Measurements from ENCODE around the gene ARHGEF7.

The ARHGEF7 gene

GRCh38 chr13:111117289-111117688 is 2.2 kb downstream of the ARHGEF7 start:
- H3F3A ChIP-seq (ENCODE audit: low read depth), result no peaks in the 10 kb centered on the region
- no peaks in the 10 kb centered on the region for H3K79me2 ChIP-seq (ENCODE audit: insufficient read depth, low read length)
- H3K9me3 ChIP-seq (ENCODE audit: insufficient read depth, low read depth, low read length), result no peaks in the 10 kb centered on the region
- no peak for TF ChIP-seq EZH2phosphoT487 (IDR thresholded peaks at IDR 0.05; ENCODE audit: borderline replicate concordance)
- no peak for TF ChIP-seq CTCF (conservative IDR thresholded peaks at IDR 0.05; ENCODE audit: low read length)
- no peaks in the 10 kb centered on the region for H3K9me2 ChIP-seq (replicated peaks; ENCODE audit: low read depth, low read length)
- no peak overlapping the region for H2AFZ ChIP-seq (ENCODE audit: low read length)
- no peaks in the 10 kb centered on the region for H4K20me1 ChIP-seq (ENCODE audit: insufficient read depth, low read length, poor library complexity, severe bottlenecking)
- no peak overlapping the region for H3K4me3 ChIP-seq (ENCODE audit: low read length, poor library complexity, severe bottlenecking)
- H3K36me3 ChIP-seq (ENCODE audit: insufficient read depth, low read length), result no peaks in the 10 kb centered on the region
- H3K4me1 ChIP-seq (ENCODE audit: insufficient read depth, low read length, poor library complexity, severe bottlenecking), result no peaks in the 10 kb centered on the region
- no peak overlapping the region for H3K9ac ChIP-seq (ENCODE audit: low read depth, low read length, poor library complexity, severe bottlenecking)
- H3K27me3 ChIP-seq (ENCODE audit: insufficient read depth, low read length, poor library complexity, severe bottlenecking), result no peaks in the 10 kb centered on the region
- H3K4me2 ChIP-seq (ENCODE audit: low read depth, low read length, poor library complexity, severe bottlenecking), result no peak overlapping the region

GRCh38 chr13:111117961-111118360 is 2.9 kb downstream of the ARHGEF7 start:
- Histone ChIP-seq H3K4me3 (ENCODE audit: low read length, poor library complexity, severe bottlenecking) (no peak overlapping the region), H4K20me1 (ENCODE audit: insufficient read depth, low read length, poor library complexity, severe bottlenecking) (no peaks in the 10 kb centered on the region), H3K9me2 (replicated peaks; ENCODE audit: low read depth, low read length) (no peaks in the 10 kb centered on the region), H3K9me3 (ENCODE audit: insufficient read depth, low read depth, low read length) (no peaks in the 10 kb centered on the region), H3K4me1 (ENCODE audit: insufficient read depth, low read length, poor library complexity, severe bottlenecking) (no peaks in the 10 kb centered on the region), H2AFZ (ENCODE audit: low read length) (no peak overlapping the region), H3K79me2 (ENCODE audit: insufficient read depth, low read length) (no peaks in the 10 kb centered on the region), H3K4me2 (ENCODE audit: low read depth, low read length, poor library complexity, severe bottlenecking) (no peak overlapping the region), H3K9ac (ENCODE audit: low read depth, low read length, poor library complexity, severe bottlenecking) (no peak overlapping the region), H3F3A (ENCODE audit: low read depth) (no peaks in the 10 kb centered on the region), H3K27me3 (ENCODE audit: insufficient read depth, low read length, poor library complexity, severe bottlenecking) (no peaks in the 10 kb centered on the region), H3K36me3 (ENCODE audit: insufficient read depth, low read length) (no peaks in the 10 kb centered on the region)
- no peak for TF ChIP-seq CTCF (conservative IDR thresholded peaks at IDR 0.05; ENCODE audit: low read length)
- TF ChIP-seq EZH2phosphoT487 (IDR thresholded peaks at IDR 0.05; ENCODE audit: borderline replicate concordance), result no peak

- Histone ChIP-seq H3K4me2 (ENCODE audit: low read depth, low read length, poor library complexity, severe bottlenecking) (no peak overlapping the region), H3K27me3 (ENCODE audit: insufficient read depth, low read length, poor library complexity, severe bottlenecking) (no peaks in the 10 kb centered on the region), H3K9ac (ENCODE audit: low read depth, low read length, poor library complexity, severe bottlenecking) (no peak overlapping the region), H3F3A (ENCODE audit: low read depth) (no peaks in the 10 kb centered on the region), H3K79me2 (ENCODE audit: insufficient read depth, low read length) (no peaks in the 10 kb centered on the region), H3K9me2 (replicated peaks; ENCODE audit: low read depth, low read length) (no peaks in the 10 kb centered on the region), H3K4me1 (ENCODE audit: insufficient read depth, low read length, poor library complexity, severe bottlenecking) (no peaks in the 10 kb centered on the region), H3K4me3 (ENCODE audit: low read length, poor library complexity, severe bottlenecking) (no peak overlapping the region), H3K9me3 (ENCODE audit: insufficient read depth, low read depth, low read length) (no peaks in the 10 kb centered on the region), H3K36me3 (ENCODE audit: insufficient read depth, low read length) (no peaks in the 10 kb centered on the region), H2AFZ (ENCODE audit: low read length) (no peak overlapping the region), H4K20me1 (ENCODE audit: insufficient read depth, low read length, poor library complexity, severe bottlenecking) (no peaks in the 10 kb centered on the region)
- TF ChIP-seq CTCF (conservative IDR thresholded peaks at IDR 0.05; ENCODE audit: low read length) (no peak), EZH2phosphoT487 (IDR thresholded peaks at IDR 0.05; ENCODE audit: borderline replicate concordance) (no peak)
These were observed 3.9 kb downstream of the ARHGEF7 start for GRCh38 chr13:111118898-111119607.
